IMR-90 (cell line): ENCODE data around the gene MFSD6.

Experiments used
- BHLHE40 ChIP-seq: fragments of 150-350 bp; IDR thresholded peaks from 2 replicates; pipeline ENCODE4 v1.6.1; 2016; ENCODE audit warnings: mild to moderate bottlenecking, low read depth, low read length
- CEBPB ChIP-seq: IDR thresholded peaks from 2 replicates; pipeline ENCODE4 v1.6.1; 2012; ENCODE audit warnings: low read depth, low read length, improper control_type of control experiment
- CHD1 ChIP-seq: IDR thresholded peaks from 2 replicates; pipeline ENCODE4 v1.6.1; 2012; ENCODE audit warnings: low read depth, low read length, improper control_type of control experiment
- FOS ChIP-seq: fragments of 150-350 bp; IDR thresholded peaks from 2 replicates; pipeline ENCODE4 v1.6.1; 2016; ENCODE audit warnings: low read depth, low read length
- MAZ ChIP-seq: IDR thresholded peaks from 2 replicates; pipeline ENCODE4 v1.6.1; 2012; ENCODE audit warnings: low read depth, mild to moderate bottlenecking, low read length, improper control_type of control experiment, moderate library complexity, borderline replicate concordance
- MXI1 ChIP-seq: IDR thresholded peaks from 2 replicates; pipeline ENCODE4 v1.6.1; 2012; ENCODE audit warnings: low read depth, mild to moderate bottlenecking, low read length, moderate library complexity, borderline replicate concordance
- POLR2A ChIP-seq: IDR thresholded peaks from 2 replicates; pipeline ENCODE4 v1.6.1; 2012; ENCODE audit warnings: mild to moderate bottlenecking, low read depth, low read length
- RAD21 ChIP-seq: IDR thresholded peaks from 2 replicates; pipeline ENCODE4 v1.6.1; 2012; ENCODE audit warnings: low read length, improper control_type of control experiment
- RCOR1 ChIP-seq: IDR thresholded peaks from 2 replicates; pipeline ENCODE4 v1.6.1; 2012; ENCODE audit warnings: mild to moderate bottlenecking, low read length, improper control_type of control experiment; ENCODE audit not compliant: insufficient replicate concordance
- RFX5 ChIP-seq: IDR thresholded peaks from 2 replicates; pipeline ENCODE4 v1.8.0; 2012; ENCODE audit warnings: low read depth, mild to moderate bottlenecking, low read length, moderate library complexity
- SMC3 ChIP-seq: fragments of 150-350 bp; IDR thresholded peaks from 2 replicates; pipeline ENCODE4 v1.6.1; 2016; ENCODE audit warnings: low read depth, mild to moderate bottlenecking, antibody characterized with exemption, low read length, moderate library complexity
- TF ChIP-seq, protein P1 (sequence below): conservative IDR thresholded peaks from 2 replicates; pipeline ENCODE4 v1.5.1; 2012; ENCODE audit warnings: mild to moderate bottlenecking, low read depth, low read length, improper control_type of control experiment
- TF ChIP-seq, protein P2 (sequence below): fragments of 150-350 bp; IDR thresholded peaks from 2 replicates; pipeline ENCODE4 v1.6.1; 2017; ENCODE audit warnings: mild to moderate bottlenecking, antibody characterized with exemption, low read length, low read depth
- TF ChIP-seq, protein P3 (sequence below): fragments of 150-350 bp; IDR thresholded peaks from 2 replicates; pipeline ENCODE4 v1.6.1; 2016; ENCODE audit warnings: low read depth, mild to moderate bottlenecking, low read length, moderate library complexity, borderline replicate concordance

DNA sequence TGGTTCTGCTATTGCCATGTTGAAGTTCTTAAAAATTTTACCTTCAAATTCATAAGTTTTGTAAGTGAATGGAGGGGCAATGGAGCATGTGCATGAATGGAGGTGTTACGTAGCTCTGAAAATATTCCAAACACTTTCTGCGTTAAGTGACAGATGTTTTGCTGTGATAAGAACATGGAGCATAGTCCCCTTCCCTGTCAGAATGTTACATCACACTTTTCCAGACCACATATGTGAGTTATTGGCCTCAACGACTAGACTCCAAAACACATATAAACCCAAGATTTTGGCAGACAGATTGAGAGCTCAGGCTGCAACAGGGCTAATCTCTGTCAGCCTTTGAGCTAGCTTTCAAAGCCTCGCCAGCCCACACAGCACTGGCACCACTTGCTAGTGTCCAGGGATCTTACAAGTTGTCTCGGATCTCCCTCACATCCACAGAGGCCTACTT lies 27.2 kb upstream of the MFSD6 start:
- TF ChIP-seq, protein P1, sequence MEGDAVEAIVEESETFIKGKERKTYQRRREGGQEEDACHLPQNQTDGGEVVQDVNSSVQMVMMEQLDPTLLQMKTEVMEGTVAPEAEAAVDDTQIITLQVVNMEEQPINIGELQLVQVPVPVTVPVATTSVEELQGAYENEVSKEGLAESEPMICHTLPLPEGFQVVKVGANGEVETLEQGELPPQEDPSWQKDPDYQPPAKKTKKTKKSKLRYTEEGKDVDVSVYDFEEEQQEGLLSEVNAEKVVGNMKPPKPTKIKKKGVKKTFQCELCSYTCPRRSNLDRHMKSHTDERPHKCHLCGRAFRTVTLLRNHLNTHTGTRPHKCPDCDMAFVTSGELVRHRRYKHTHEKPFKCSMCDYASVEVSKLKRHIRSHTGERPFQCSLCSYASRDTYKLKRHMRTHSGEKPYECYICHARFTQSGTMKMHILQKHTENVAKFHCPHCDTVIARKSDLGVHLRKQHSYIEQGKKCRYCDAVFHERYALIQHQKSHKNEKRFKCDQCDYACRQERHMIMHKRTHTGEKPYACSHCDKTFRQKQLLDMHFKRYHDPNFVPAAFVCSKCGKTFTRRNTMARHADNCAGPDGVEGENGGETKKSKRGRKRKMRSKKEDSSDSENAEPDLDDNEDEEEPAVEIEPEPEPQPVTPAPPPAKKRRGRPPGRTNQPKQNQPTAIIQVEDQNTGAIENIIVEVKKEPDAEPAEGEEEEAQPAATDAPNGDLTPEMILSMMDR = no peak
- TF ChIP-seq POLR2A (no peak), RFX5 (no peak), RAD21 (no peak), CEBPB (no peak), CHD1 (no peak), MAZ (no peak), MXI1 (no peak), RCOR1 (no peak), BHLHE40 (no peak), FOS (no peak), SMC3 (no peak)
- TF ChIP-seq, protein P2, sequence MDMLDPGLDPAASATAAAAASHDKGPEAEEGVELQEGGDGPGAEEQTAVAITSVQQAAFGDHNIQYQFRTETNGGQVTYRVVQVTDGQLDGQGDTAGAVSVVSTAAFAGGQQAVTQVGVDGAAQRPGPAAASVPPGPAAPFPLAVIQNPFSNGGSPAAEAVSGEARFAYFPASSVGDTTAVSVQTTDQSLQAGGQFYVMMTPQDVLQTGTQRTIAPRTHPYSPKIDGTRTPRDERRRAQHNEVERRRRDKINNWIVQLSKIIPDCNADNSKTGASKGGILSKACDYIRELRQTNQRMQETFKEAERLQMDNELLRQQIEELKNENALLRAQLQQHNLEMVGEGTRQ = no peak
- TF ChIP-seq, protein P3, sequence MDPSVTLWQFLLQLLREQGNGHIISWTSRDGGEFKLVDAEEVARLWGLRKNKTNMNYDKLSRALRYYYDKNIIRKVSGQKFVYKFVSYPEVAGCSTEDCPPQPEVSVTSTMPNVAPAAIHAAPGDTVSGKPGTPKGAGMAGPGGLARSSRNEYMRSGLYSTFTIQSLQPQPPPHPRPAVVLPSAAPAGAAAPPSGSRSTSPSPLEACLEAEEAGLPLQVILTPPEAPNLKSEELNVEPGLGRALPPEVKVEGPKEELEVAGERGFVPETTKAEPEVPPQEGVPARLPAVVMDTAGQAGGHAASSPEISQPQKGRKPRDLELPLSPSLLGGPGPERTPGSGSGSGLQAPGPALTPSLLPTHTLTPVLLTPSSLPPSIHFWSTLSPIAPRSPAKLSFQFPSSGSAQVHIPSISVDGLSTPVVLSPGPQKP = no peak
